Daoy (cell line): ENCODE results near the gene CD6. TPM values are rescaled to one million over a fixed set of nuclear protein-coding genes. Genes with fewer than 3 reads are reported as not detected.

Experiments used
- DNase-seq: peaks from one replicate; pipeline ENCODE4 v3.0.0-alpha.2; 2015; ENCODE audit warnings: low read depth
- total RNA-seq: library from RNA; depleted of rRNA; stranded (reverse); fragments of >200 nt; shearing (Covaris generic); gene quantifications from 2 replicates; pipeline ENCODE4 v1.2.3, GENCODE V29; 2014

CD6 gene
- total RNA-seq, 1 experiment from 2014 or later = 0.46 TPM

- DNase-seq = no peak
These were observed 39.2 kb downstream of the CD6 start for GRCh38 chr11:61010466-61011228.

- peak; percentile 52 for DNase-seq
These were observed 39.9 kb downstream of the CD6 start for GRCh38 chr11:61011229-61011870.

GRCh38 chr11:61011950-61012736 is 40.7 kb downstream of the CD6 start:
- peak; percentile 91 for DNase-seq

GRCh38 chr11:61012737-61013215 is 41.3 kb downstream of the CD6 start:
- no peak for DNase-seq

- peak; percentile 52 for DNase-seq
These were observed 46.6 kb downstream of the CD6 start for GRCh38 chr11:61018059-61018458.

- DNase-seq = no peak
These were observed 47.8 kb downstream of the CD6 start for GRCh38 chr11:61019037-61019831.

GRCh38 chr11:61019832-61020405 is 48.4 kb downstream of the CD6 start:
- DNase-seq = no peak

- no peak for DNase-seq
These were observed 49.2 kb downstream of the CD6 start for GRCh38 chr11:61020551-61021235.

GRCh38 chr11:61021661-61022212 is 50.3 kb downstream of the CD6 start:
- no peak for DNase-seq

GRCh38 chr11:61022311-61023085 is 51.0 kb downstream of the CD6 start:
- DNase-seq = no peak

- no peak for DNase-seq
These were observed 51.8 kb downstream of the CD6 start for GRCh38 chr11:61023086-61023965.

- no peak for DNase-seq
These were observed 52.5 kb downstream of the CD6 start for GRCh38 chr11:61023966-61024295.

GRCh38 chr11:61024938-61025820 is 53.7 kb downstream of the CD6 start:
- no peak for DNase-seq

GRCh38 chr11:61025821-61026120 is 54.3 kb downstream of the CD6 start:
- no peak for DNase-seq

GRCh38 chr11:61026121-61027031 is 54.9 kb downstream of the CD6 start:
- no peak for DNase-seq

GRCh38 chr11:61027141-61027840 is 55.8 kb downstream of the CD6 start:
- DNase-seq = no peak
